Upper lobe of left lung (tissue), 6 donors: Measurements from ENCODE around the gene CCNG2. TPM values are rescaled to one million over a fixed set of nuclear protein-coding genes. Genes with fewer than 3 reads are reported as not detected.

Experiments used
- ATAC-seq, 2 donors: fragments of 200-7000 bp; cut with Tn5 transposase; one replicate each; pipeline ENCODE4 v1.9.1; 2022; ENCODE audit warnings: mild to moderate bottlenecking in 2 of 2, moderate library complexity in 2 of 2; ENCODE audit not compliant: low FRiP score in 2 of 2
- DNase-seq, 2 donors: peaks; one replicate each; pipeline ENCODE4 v3.0.0-alpha.2; 2019 to 2020
- H3K27ac ChIP-seq, 4 donors: fragments of 200-600 bp; sonication (generic); one replicate each; pipeline ENCODE4 v1.5.1; 2016 to 2019
- H3K27me3 ChIP-seq, 4 donors: fragments of 200-600 bp; sonication (generic); one replicate each; pipeline ENCODE4 v1.5.1; 2017 to 2019
- H3K36me3 ChIP-seq, 4 donors: fragments of 200-600 bp; sonication (generic); one replicate each; pipeline ENCODE4 v1.5.1; 2016 to 2019
- H3K4me1 ChIP-seq, 4 donors: fragments of 200-600 bp; sonication (generic); one replicate each; pipeline ENCODE4 v1.5.1; 2018 to 2019
- H3K4me3 ChIP-seq, 4 donors: fragments of 200-600 bp; sonication (generic); one replicate each; pipeline ENCODE4 v1.5.1; 2017 to 2019; ENCODE audit warnings: mild to moderate bottlenecking in 2 of 4, moderate library complexity in 1 of 4
- H3K9me3 ChIP-seq, 4 donors: fragments of 200-600 bp; sonication (generic); one replicate each; pipeline ENCODE4 v1.5.1; 2018 to 2019
- EP300 ChIP-seq, 4 donors: sonication (generic); formaldehyde crosslinking; IDR thresholded peaks; one replicate each; pipeline ENCODE4 v1.5.1; 2017; ENCODE audit warnings: antibody characterized with exemption in 4 of 4, control low read depth in 2 of 4
- POLR2A ChIP-seq, 4 donors: fragments of 450-650 bp; IDR thresholded peaks; one replicate each; pipeline ENCODE4 v1.5.1; 2016 to 2017; ENCODE audit warnings: antibody characterized with exemption in 4 of 4, mild to moderate bottlenecking in 2 of 4
- POLR2AphosphoS5 ChIP-seq, 2 donors: sonication (generic); formaldehyde crosslinking; IDR thresholded peaks; one replicate each; pipeline ENCODE4 v1.5.1; 2017; ENCODE audit warnings: antibody characterized with exemption in 2 of 2
- WGBS, 2 donors: methylation state at CpG; one replicate each; pipeline ENCODE4 v1.1.5; 2017 to 2018; 5-methylcytosine and 5-hydroxymethylcytosine counted together
- total RNA-seq, 6 donors: library from RNA; depleted of rRNA in 4 of 6; stranded (reverse); fragments of >200 nt in 4 of 6; gene quantifications; one replicate each; pipeline versions ENCODE4 v1.1.0 to v1.2.1, GENCODE V29; 2016 to 2021
- TF ChIP-seq, protein P1 (sequence below), 6 experiments: fragments of 450-650 bp in 4 of 6; fragments of 200-600 bp in 2 of 6; sonication (generic) in 2 of 6; IDR thresholded peaks; one replicate each; pipeline ENCODE4 v1.5.1; 2016 to 2019; ENCODE audit warnings: antibody characterized with exemption in 6 of 6
- donor health status: DM: no; HTN: no; CAD: no; lungs with moderate emphysema.
- donor health status: DM: no; HTN: yes; CAD: no; lungs with severe emphysema.

CCNG2 gene
- total RNA-seq, 6 donors from 2014 or later: 14.1 to 50.5 (median 27.3) TPM

DNA sequence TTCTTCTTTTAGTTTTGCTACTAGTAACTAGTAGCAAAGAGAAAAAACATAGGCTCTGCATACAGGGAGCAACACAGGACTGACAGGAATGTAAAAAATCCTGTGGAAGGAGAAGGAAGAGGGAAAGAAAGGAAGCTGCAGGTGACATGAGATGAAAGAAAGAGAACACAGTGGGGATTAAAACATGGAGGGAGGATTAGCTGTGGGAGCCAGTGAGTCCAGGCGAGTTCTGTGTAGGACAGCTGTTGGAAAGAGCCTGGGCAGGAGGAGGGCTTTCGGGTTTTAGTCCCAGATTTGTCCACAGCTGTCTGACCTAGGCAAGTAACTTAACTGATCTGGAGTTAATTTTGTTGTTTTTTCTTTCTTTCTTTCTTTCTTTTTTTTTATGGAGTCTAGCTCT lies 21.6 kb downstream of the CCNG2 start:
- ATAC-seq (no peak), DNase-seq (no peak)
- Histone ChIP-seq H3K36me3 (no peaks in the 10 kb centered on the region), H3K9me3 (no peaks in the 10 kb centered on the region), H3K4me1 (no peaks in the 10 kb centered on the region), H3K27ac (no peak overlapping the region), H3K27me3 (no peaks in the 10 kb centered on the region), H3K4me3 (no peak overlapping the region)
- TF ChIP-seq POLR2AphosphoS5 (IDR thresholded peaks at IDR 0.05) (no peak), EP300 (IDR thresholded peaks at IDR 0.05) (no peak), POLR2A (IDR thresholded peaks at IDR 0.05) (no peak)
- TF ChIP-seq, protein P1, sequence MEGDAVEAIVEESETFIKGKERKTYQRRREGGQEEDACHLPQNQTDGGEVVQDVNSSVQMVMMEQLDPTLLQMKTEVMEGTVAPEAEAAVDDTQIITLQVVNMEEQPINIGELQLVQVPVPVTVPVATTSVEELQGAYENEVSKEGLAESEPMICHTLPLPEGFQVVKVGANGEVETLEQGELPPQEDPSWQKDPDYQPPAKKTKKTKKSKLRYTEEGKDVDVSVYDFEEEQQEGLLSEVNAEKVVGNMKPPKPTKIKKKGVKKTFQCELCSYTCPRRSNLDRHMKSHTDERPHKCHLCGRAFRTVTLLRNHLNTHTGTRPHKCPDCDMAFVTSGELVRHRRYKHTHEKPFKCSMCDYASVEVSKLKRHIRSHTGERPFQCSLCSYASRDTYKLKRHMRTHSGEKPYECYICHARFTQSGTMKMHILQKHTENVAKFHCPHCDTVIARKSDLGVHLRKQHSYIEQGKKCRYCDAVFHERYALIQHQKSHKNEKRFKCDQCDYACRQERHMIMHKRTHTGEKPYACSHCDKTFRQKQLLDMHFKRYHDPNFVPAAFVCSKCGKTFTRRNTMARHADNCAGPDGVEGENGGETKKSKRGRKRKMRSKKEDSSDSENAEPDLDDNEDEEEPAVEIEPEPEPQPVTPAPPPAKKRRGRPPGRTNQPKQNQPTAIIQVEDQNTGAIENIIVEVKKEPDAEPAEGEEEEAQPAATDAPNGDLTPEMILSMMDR (IDR thresholded peaks at IDR 0.05): no peak
- 81 to 87% methylated on average over 2 of the region's 2 CpGs for WGBS, 2 donors

DNA sequence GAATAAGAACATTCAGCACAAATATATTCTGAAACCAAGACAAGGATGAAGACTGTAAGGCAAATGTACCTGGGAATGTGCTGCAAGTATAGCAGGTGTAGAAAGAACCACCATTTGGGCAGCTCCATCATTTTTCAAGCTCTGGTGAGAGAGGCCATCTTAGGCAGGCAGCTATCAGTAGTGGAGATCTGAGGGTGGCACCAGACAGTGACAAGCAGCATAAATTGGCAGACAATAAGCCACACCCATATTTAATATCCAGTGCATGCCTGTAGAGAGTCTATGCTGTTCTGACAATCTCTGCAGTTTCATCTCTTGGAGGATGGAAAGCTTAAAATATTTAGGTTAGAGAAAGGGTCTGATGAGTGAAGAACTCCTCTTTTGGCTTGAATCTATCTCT lies 22.5 kb downstream of the CCNG2 start:
- H3K27me3 ChIP-seq: no peaks in the 10 kb centered on the region
- DNase-seq (no peak), ATAC-seq (no peak)
- no peak overlapping the region for H3K27ac ChIP-seq
- H3K4me1 ChIP-seq: no peaks in the 10 kb centered on the region
- H3K36me3 ChIP-seq: no peaks in the 10 kb centered on the region
- H3K9me3 ChIP-seq: no peaks in the 10 kb centered on the region
- TF ChIP-seq, protein P1 (IDR thresholded peaks at IDR 0.05): no peak
- TF ChIP-seq EP300 (IDR thresholded peaks at IDR 0.05): no peak
- no peak for TF ChIP-seq POLR2AphosphoS5 (IDR thresholded peaks at IDR 0.05)
- TF ChIP-seq POLR2A (IDR thresholded peaks at IDR 0.05): no peak
- H3K4me3 ChIP-seq: no peak overlapping the region

DNA sequence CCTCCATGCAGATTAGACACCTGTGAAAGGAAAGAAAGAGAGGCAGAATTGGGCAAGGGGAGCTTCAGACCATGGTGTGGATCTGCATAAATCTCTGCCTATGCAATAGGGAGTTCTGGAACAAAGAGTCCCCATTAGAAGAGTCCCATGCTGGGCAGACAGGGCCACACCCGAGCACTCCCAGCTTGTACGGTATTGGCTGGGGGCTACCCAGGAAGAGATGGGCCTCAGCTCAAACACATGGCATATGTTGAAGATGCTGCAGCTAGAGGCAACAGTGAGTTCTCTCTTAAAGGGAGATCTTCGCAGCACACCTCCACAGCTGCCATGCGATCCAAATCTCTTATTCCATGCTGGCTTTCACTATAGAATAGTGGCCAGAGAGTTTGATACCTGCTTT lies 24.7 kb downstream of the CCNG2 start:
- Histone ChIP-seq H3K4me3 (no peak overlapping the region), H3K36me3 (no peaks in the 10 kb centered on the region), H3K4me1 (no peaks in the 10 kb centered on the region), H3K9me3 (no peaks in the 10 kb centered on the region), H3K27me3 (no peaks in the 10 kb centered on the region), H3K27ac (no peak overlapping the region)
- WGBS, 2 donors: 93% methylated on average over 4 of the region's 4 CpGs
- TF ChIP-seq POLR2A (IDR thresholded peaks at IDR 0.05): no peak
- no peak for TF ChIP-seq EP300 (IDR thresholded peaks at IDR 0.05)
- TF ChIP-seq POLR2AphosphoS5 (IDR thresholded peaks at IDR 0.05): no peak
- TF ChIP-seq, protein P1 (IDR thresholded peaks at IDR 0.05): no peak
- DNase-seq (no peak), ATAC-seq (no peak)

DNA sequence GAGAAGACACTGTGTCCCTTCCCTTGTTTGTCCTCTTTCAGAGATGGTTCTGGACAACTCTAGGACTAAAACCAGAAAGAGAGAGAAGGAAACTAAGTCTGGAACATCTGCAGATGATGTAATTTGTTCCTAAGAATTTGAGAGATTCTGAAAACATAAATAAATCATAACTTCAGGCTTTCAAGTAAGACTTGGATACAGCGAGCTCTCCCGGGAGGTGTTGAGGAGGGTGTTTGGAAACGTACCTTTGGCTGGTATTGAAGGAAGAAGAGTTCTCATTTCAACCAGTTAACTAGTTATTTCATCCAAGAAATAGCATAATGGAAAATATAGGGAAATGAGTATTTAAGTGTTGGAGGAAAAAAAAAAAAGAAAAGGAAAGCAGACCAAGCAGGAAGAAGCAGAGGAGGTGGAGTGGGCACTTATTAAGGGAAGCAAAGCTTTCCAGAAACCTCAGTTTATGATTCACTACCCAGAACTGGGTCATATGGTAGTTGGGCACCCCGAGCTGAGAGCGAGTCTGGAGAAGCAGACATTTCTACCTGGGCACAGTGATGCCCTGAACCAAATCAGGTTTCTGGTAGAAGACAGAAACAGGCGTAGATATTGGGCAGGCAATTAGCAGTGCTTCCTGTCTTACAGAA lies 26.9 kb downstream of the CCNG2 start:
- Histone ChIP-seq H3K36me3 (no peaks in the 10 kb centered on the region), H3K4me3 (no peak overlapping the region), H3K9me3 (no peaks in the 10 kb centered on the region), H3K4me1 (no peaks in the 10 kb centered on the region), H3K27me3 (no peaks in the 10 kb centered on the region), H3K27ac (no peak overlapping the region)
- no peak for TF ChIP-seq POLR2AphosphoS5 (IDR thresholded peaks at IDR 0.05)
- no peak for TF ChIP-seq EP300 (IDR thresholded peaks at IDR 0.05)
- no peak for TF ChIP-seq POLR2A (IDR thresholded peaks at IDR 0.05)
- TF ChIP-seq, protein P1 (IDR thresholded peaks at IDR 0.05): no peak
- ATAC-seq (peak in 1 of 2 donors; percentile 42), DNase-seq (no peak)
- 76% methylated on average over 6 of the region's 6 CpGs for WGBS, 2 donors

DNA sequence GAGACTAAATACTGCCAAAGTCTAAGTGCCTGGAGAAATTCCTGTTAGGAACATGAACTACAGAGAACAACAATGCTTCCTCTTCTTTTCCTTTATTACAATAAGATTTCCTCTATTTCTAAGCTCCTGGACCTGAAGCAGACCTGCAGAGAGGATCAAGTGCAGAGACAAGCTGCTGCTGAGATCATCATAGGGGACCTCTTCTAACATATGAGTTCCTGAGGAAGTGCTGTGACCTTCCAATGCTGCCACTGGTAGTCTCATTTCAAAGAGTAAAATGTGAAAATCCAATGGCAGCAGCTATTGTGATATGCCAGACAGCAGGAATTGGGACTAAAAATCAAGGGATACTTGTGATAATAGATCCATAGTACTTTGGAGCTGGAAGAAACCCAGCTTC lies 28.0 kb downstream of the CCNG2 start:
- no peak for ATAC-seq
- TF ChIP-seq POLR2A (IDR thresholded peaks at IDR 0.05) (no peak), EP300 (IDR thresholded peaks at IDR 0.05) (no peak), POLR2AphosphoS5 (IDR thresholded peaks at IDR 0.05) (no peak)
- TF ChIP-seq, protein P1 (IDR thresholded peaks at IDR 0.05): no peak
- Histone ChIP-seq H3K27ac (no peak overlapping the region), H3K4me3 (no peak overlapping the region), H3K4me1 (no peaks in the 10 kb centered on the region), H3K27me3 (no peaks in the 10 kb centered on the region), H3K36me3 (no peaks in the 10 kb centered on the region), H3K9me3 (no peaks in the 10 kb centered on the region)
- DNase-seq: no peak
